CD4-positive, alpha-beta T cell treated with Interleukin-6 for 4 hours (primary cell): ENCODE results near the gene KAT7.
A peak's percentile ranks its signal among the peaks of the same experiment; 100 is the strongest.

Experiments used
- DNase-seq: peaks from one replicate; pipeline ENCODE4 v3.0.0-alpha.2; 2020; ENCODE audit warnings: mixed read lengths

The KAT7 gene

DNA sequence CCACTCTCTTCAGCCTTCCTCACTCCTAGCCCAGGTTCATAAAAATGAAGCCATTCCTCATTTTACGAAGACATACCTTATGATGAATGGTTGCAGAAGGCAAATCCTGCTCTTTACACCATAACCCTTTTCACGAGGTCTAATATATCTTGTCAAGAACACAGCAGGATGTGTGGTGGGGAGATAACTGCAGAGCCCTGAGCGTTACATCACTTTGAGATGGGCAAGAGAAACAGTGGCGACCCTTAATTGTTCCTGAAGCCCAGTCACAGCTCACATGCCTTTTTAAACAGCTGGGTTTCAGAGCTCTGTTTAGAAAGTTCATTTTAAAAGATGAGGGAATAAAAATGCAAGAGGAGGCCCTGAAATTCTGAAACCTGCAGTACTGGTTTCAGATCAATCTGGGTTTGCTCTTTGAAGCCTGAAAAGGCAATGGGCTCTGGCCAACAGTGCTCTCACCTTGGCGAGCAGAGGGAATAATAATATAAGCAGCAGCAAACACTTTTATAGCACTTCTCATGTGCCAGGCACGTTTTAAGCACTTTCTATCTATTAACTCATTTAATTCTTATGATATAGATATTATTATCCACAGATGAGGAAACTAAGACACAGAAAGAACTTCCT lies 27.4 kb upstream of the KAT7 start:
- no peak for DNase-seq

DNA sequence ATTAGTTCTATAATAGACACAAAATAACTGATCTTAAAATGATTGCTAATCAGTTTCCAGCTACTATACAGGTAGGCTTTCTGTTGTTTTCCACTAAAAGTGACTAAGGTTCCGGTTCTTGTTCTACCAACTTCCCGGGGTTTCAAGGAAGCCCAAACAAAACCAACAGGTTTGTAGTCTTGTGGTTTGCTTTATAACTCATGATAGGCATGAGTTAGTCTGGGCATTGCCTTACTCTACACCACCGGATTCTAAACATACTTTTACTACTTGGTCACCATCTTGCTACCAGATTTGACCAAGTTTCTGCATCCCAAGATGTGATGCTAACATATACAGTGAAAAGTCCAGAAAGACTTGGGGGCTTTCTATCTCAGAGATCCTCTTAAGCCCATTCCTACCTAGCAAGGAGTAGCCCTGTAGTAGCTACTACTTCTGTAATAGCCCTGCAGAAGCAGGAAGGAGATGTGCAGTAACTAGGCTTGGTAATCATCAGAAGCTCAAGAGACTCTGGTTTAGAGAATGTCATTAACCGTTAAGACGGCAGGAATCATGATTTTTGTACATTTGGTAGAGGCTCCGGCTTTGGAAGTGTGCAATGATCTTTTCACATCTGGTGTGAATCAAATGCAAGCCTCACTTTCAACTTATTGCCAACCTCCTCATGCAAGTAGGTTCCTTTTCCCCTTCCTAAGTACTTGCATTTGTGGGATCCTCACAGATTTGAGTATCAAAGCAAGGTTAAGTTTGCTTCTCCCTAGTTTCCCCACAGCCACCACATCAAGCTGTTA lies 26.1 kb upstream of the KAT7 start:
- no peak for DNase-seq

- peak; percentile 96 for DNase-seq
Measured at GRCh38 chr17:49763735-49764558, 24.5 kb upstream of the KAT7 start, which contains the start of gene FAM117A. TSS of gene FAM117A (minus strand) at chr17:49764131. CDS start at chr17:49764087, 44 bp downstream.

- no peak for DNase-seq
Measured at GRCh38 chr17:49764559-49765180, 23.8 kb upstream of the KAT7 start.

- no peak for DNase-seq
Measured at GRCh38 chr17:49766918-49767530, 21.5 kb upstream of the KAT7 start.

DNA sequence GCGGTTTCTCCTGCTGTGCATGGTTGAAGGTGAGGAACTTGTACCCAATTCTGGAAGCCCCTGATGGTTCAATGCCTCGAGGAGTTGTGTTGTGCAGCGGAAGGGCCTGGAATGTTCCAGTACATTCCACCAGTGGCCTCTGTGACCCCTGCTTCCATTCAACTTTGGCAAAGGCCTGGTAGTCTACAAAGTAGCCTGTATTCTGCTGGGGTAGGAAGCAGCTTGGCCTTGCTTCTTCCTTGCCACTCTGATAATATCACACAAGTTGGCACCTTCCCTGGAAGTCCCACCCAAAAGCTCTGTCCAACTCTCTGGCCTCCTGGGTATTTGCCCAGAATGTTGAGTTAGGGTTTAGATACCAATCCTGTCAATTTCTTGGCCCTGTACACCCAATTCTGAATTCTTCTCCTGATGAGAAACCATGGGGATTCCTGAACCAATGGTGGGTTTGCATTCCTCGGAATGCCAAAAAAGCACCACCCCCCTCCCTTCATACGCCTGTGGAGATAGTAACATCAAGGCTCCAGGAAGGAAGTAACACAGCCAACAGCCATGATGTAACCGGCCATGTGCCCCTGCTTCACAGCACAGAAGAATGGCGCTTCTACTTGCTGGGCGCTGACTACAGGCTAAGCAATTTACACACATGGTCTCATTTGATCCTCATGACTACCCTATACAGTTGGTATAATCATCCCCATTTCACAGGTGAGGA lies 12.8 kb upstream of the KAT7 start:
- DNase-seq, result no peak

DNA sequence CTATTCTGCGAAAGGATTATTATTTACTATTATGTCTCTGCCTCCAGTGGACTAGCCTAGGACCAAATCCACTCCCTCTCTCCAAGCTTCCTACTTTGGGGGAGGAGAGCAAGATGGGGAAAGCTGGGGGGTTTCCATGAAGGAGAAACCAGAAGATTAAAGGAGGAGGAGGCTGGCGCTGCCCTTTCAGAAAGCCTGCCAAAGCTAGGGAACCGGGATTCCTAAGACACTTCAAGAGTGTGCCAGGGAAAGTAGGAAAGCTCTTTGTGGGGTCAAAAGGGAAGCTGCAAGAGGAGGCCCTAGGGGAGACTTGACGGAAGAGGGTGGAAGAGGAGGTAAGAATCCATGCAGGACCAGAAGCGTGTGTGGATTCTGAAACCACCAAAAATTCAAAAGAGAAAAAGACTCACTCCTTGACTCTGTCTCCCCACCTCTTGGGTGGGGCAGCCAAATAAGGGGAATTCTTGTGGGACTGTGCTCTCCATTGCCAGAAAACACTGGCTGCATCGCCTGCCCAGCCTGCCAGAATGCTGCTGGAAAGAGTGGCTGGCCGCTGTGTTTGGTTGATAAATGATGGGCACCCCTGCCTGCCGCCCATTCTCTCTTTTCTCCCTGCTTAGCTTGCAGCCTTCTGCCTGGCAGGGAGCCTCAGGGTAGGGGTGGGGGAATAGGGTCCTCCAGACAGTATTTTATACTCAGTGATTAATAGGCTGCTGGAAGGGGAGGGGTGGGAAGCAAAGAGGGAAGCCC lies 11.8 kb upstream of the KAT7 start:
- no peak for DNase-seq

DNA sequence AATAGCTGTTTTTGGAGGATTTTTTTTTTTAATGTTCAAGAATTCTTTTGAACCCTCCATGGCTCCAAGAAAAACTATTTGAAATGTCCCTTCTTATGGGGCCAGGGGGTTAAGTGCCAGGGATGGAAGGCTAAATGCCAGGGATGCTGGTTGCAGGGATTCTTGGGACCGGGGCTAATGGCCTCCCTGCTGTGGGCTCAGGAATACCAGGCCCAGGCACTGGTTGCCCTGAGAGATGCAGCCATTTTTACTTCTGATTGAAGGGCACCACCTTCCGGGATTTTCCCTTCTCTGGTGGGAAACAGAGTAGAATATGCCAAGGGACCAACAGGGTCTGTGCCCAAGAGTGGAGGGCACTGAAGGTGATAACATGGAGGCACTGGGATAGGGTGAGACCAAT lies 10.9 kb upstream of the KAT7 start:
- no peak for DNase-seq

DNA sequence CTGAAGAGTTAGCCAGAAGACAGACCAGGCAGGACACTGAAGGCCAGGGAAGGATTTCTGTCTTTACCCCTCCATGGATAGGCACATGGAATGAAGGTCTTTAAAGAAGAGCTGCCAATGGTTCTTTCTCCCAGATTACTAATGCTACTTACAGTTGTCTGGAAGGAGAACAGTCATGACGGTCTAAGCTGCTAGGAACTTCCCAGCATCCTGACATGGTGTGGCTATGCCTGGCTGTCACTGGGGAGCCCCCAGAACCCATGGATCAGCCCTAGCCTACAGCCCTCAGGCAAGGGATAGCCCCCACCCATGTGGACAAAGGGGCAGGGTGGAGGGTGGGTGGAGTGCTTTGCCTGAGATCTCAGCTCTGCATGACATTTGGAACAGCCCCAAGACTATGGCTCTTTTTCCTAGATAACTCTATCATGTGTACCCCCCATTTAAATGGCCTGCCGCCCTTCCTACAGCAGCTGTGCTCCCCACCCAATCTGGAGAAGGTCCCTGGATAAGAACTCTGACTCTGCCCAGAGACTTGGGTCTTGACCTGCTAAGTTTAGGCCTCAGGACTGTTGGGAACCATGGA lies 9.2 kb upstream of the KAT7 start:
- DNase-seq, result no peak

DNA sequence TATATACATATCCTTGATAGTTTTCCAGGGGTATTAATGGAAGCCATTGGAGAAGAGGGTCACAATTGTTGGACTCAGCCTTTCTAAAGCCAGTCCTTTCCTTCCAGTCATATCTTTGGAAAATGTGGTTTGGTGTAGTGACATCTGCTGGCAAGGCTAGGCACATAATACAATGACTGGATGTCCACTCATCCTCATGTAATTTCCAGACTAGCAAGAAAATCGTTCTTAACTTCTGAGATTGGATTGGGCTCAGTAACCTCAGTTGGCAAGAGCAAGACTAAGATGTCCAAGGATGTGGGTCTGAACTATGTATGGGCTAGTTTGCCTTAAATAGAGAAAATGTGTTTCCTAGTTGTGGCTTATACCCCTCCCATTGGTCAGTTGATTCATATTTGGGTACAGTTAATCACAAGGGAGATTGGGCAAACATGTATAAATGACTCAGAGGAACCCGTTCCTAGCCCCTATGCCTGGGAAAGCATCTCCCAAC lies 8.7 kb upstream of the KAT7 start:
- peak; percentile 54 for DNase-seq

- no peak for DNase-seq
Measured at GRCh38 chr17:49783071-49783715, 5.3 kb upstream of the KAT7 start.

- DNase-seq, result no peak
Measured at GRCh38 chr17:49783791-49784190, 4.7 kb upstream of the KAT7 start.

GRCh38 chr17:49784636-49785035 lies 3.8 kb upstream of the KAT7 start:
- DNase-seq, result no peak

DNA sequence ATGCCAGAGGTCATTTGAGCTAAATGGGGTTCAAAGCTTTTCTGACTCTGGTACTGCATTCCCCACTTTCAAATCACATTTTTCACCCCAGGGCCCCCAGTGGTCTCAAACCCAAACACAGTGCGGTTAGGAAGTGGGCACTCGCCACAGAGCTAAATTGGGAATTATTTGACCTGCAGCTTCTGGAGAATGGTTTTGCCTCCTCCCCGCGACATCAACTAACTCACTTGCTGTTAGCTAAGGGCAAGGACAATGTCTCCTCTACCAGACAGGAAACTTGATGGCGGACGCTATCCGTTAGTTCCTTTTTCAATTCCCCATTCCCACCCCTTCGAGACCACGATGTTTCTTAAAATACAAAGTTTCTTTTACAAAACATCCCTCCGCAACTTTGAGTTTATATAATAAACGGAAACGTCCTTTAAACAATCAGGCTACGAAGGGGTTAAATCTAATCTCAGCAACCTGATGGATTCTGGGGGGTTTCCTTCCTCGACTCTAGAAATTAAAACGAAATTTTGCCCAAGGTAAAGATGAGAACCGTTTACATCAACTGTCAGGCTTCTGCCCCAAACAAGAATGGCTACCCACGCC lies 500 bp upstream of the KAT7 start:
- DNase-seq, result peak; percentile 16

- no peak for DNase-seq
Measured at GRCh38 chr17:49789243-49789578, 730 bp downstream of the KAT7 start.

GRCh38 chr17:49793309-49793708 lies 4.8 kb downstream of the KAT7 start:
- DNase-seq, result no peak

- no peak for DNase-seq
Measured at GRCh38 chr17:49795372-49795771, 6.9 kb downstream of the KAT7 start.

- no peak for DNase-seq
Measured at GRCh38 chr17:49798182-49798581, 9.7 kb downstream of the KAT7 start.

GRCh38 chr17:49798738-49799137 lies 10.3 kb downstream of the KAT7 start:
- no peak for DNase-seq

DNA sequence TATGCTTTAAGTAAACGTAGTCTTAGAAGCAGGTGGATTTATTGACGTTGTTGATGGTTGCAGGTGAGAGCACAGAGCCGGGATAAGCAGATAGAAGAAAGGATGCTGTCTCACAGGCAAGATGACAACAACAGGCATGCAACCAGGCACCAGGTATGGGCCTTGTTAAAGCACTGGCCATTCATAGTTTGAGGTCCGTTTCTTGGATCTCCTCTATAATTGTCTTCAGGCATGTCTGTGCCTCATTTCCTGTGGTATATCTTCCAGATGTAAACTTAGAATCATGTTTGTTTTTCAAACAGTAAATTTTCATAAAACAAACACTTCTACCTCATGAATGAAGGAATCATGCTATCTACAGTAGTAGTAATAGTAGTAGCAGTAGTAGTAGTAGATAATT lies 20.6 kb downstream of the KAT7 start:
- DNase-seq, result no peak
